GM19240 (cell line): Measurements from ENCODE around the gene ZNF132.

Source experiments
- DNase-seq: peaks from one replicate; pipeline ENCODE4 v3.0.0; 2011; ENCODE audit warnings: low spot score; ENCODE audit not compliant: insufficient read length

The ZNF132 gene

DNA sequence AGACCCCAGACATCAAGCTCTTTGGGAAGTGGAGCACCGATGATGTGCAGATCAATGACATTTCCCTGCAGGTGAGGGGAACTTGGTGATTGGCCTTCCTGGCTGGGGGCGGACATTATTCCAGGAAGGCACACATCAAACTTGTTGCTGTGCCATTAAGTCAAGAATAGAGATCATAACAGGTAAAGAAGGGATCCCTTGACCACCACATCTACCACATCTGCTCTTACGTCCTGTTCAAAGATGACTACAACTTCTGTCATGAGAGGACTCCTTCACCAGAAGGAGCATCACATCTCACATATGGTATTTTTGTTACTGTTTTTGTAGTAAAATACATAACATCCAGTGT is 51.8 kb downstream of the ZNF132 start:
- no peak for DNase-seq

DNA sequence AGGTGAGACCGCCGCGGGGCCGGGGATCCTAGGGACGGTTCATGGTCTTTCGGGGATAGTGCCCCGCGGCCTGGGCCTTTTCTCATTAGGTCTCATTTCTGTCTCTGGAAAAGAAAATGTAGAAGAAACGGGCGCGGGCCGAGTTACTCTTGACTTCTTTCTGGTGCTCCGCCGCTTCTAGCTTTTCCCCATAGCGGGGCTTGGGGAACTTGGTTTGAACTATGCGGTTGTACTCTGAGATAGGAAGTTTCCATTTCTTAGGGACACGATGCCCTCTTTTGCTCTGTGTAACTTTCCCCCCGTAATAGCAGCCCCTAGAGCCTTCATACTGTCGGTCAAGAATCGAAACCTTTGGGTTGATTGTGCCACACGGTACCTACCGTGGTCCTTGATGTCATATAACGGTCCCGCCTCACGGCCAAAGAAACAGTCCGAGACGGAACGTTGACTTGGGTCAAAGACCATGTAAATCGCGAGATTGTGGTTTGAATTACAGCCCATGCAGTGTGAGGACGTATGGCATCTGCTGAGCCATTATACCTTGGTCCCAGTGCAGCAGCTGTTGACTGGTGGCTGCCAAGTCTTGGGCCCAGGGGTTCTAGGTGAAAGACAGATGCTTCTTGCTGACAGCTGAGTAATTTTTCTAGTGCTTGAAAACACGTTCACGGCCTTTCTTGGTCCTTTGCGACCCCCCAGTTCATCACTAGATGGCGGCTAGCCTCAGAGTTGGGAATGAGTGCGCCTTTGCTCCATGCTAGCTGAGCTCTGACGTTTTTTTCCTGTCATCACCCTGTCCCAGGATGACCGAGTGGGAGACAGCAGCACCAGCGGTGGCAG is 52.4 kb downstream of the ZNF132 start:
- DNase-seq, result no peak

DNA sequence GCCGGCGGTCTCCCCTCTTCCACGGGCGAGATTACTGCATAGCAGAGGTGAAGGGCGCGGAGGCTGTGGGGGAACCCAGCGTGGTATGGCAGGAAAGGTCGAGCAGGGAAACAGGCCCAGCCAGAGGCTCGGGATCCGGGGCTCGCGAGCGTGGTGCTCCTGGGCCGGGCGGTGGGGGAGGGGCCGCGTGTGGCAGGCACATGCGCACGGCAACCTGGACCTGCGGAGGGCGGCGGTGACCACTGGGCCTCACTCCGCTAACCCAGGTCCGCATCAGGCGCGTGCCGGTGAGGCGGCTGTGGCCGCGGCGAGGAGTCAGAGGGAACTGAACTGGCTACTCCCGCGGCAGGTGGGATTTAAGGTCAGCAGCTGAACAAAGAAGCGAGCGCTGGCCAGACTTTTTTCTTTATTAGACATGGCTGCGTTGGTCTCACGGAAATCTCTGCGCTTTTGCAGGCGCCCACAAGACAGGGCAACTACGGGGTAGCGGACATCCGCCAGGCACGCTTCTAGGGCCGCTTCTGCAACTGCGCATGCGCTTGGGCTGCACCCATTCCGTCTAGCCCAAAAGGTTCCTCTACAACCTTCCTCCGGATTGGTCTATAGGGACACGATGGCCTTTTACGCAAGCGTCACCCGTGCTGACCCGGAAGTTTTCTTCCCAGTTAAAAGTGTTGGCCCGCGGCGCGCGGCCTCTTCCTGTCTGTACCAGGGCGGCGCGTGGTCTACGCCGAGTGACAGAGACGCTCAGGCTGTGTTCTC is 53.2 kb downstream of the ZNF132 start, which contains the start of gene RPS5:
RPS5 (plus strand) TSS at position 694 of the 762 bp plus-strand sequence. CDS start 869 bp downstream, outside the sequence.
- peak; percentile 99 for DNase-seq

DNA sequence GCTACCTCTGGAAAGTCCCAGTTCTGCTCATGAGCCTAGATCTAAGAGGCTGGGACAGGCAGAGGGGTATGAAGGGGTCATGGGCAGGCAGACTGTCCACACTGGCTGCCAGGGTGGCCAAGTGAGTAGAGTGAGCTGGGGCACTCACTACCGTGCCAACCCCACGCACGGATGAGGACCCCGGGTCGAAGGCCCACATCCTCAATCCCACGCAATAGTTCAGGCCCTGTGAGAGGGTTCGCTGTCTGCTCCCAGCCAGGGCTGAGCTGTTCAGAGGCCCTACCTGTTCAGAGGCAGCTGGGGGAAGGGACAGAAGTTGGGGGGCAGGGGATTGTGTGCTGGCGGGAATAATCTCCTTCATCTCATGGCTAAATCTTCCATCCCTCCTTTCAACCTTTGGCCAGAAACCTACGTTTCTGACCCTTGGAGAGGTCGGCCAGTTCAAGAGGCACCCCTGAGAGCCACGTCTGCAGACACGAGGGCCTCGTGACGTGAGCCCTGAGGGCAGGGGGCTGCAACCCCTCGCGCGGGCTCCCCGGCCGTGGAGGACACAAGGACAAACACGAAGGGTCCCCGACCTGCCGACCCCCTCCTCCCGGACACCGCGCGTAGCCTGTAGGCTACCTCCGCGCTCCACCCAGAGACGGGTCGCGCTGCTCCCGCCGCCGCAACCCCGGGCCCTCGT is 53.9 kb downstream of the ZNF132 start:
- no peak for DNase-seq

DNA sequence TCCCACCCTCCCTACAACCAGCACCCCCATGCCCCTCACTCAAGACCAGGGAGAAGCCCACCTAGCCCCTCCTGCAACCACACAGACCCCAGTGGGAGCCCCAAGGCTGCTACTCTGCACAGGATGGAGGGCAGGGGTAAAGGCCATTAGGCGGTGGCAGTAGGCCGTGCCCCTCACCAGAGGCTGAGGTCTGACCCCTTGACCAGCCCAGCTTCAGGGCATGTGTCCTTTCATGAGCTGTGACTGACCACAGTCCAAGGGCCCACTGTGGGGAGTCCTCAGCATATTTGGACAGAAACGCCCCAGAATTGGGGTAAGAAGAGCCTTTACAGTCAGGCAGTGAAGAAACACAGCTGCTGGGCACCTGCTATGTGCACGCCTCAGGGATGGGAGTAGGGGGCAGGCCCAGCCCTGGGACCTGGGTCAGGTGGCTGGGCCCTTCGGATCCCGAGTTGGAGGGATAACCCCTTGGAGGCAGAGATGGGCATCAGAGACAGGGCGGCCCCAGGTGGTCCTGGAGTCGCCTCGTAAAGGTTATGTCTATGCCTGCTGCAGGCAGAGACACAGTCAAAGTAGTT is 54.6 kb downstream of the ZNF132 start:
- DNase-seq, result no peak

DNA sequence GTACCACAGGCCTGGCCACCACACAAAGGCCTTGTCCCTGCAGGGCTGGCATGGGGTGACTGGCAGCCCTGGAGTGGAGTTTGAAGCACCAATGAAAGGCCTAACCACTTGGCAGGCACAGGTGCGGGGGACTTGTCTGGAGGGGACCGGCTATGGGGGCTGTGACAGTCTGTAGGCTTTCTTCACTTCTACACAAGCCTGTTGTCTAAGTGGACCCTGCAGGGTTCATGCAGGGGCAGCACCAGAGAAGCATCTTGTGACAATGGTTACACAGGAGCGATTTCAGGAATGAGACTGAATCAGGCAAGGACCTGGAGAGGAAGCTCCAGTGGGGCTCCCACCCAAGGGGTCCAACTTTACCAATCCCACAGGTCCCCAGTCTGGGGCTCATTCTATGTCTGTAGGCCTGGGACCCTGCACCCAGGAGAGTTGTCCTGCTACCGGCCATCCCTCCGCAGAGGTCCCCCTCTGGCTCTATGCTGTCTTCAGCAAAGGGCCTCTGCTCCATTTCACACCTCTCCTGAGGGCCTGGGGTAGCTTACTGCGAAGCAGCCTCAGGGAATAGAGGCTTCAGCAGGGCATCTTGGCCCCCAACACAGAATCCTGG is 56.9 kb downstream of the ZNF132 start:
- no peak for DNase-seq
